SK-N-SH (cell line): ENCODE results near the gene PPP1R16B. TPM values are rescaled to one million over a fixed set of nuclear protein-coding genes. Genes with fewer than 3 reads are reported as not detected.

Source experiments
- CTCF ChIA-PET: fragments of 300-600, 350-600 bp; formaldehyde crosslinking; extraction: SDS; loops from one replicate; lab custom pipeline; 2021; lab: Yijun Ruan, JAX
- POLR2A ChIA-PET: fragments of 350-600 bp; sonication (Branson Sonifier 250); formaldehyde crosslinking; extraction: SDS; loops from one replicate; lab custom pipeline; 2020; ENCODE audit warnings: antibody characterized with exemption, inconsistent platforms; lab: Yijun Ruan, JAX
- DNase-seq: peaks from one replicate; pipeline ENCODE4 v3.0.0; 2012
- H2AFZ ChIP-seq: fragments of 200-600 bp; sonication (generic); 2 replicates; pipeline ENCODE4 v1.8.1; 2016; ENCODE audit warnings: antibody characterized with exemption, mild to moderate bottlenecking, low read depth
- H3F3A ChIP-seq: fragments of 200-600 bp; sonication (generic); replicated peaks from 2 replicates; pipeline ENCODE3; 2016; ENCODE audit warnings: antibody characterized with exemption, mild to moderate bottlenecking; ENCODE audit not compliant: insufficient read depth
- H3K27ac ChIP-seq, 2 experiments: fragments of 200-500 bp in 1 of 2; fragments of 200-600 bp in 1 of 2; sonication (Bioruptor generic) in 1 of 2; sonication (generic), shearing (Covaris generic) in 1 of 2; 2 replicates each; pipeline versions ENCODE4 v1.5.1 to v1.6.1; 2014 to 2016; ENCODE audit warnings: low read depth in 2 of 2, inconsistent platforms in 1 of 2, low read length in 1 of 2, mild to moderate bottlenecking in 1 of 2, mixed read lengths in 1 of 2
- H3K27me3 ChIP-seq: fragments of 200-600 bp; sonication (generic), shearing (Covaris generic); 2 replicates; pipeline ENCODE4 v1.6.1; 2016; ENCODE audit warnings: mixed run types; ENCODE audit not compliant: insufficient read depth
- H3K36me3 ChIP-seq, 2 experiments: fragments of 200-500 bp in 1 of 2; fragments of 200-600 bp in 1 of 2; sonication (Bioruptor generic) in 1 of 2; sonication (generic) in 1 of 2; replicated peaks in 1 of 2; 2 replicates each; pipeline versions ENCODE3 to v1.5.1; 2014 to 2016; ENCODE audit warnings: low read length in 1 of 2, mild to moderate bottlenecking in 1 of 2; ENCODE audit not compliant: insufficient read depth in 2 of 2, control insufficient read depth in 1 of 2
- H3K4me1 ChIP-seq, 2 experiments: fragments of 200-500 bp in 1 of 2; fragments of 200-600 bp in 1 of 2; sonication (Bioruptor generic) in 1 of 2; sonication (generic), shearing (Covaris generic) in 1 of 2; 2 replicates each; pipeline versions ENCODE4 v1.5.1 to v1.6.1; 2014 to 2016; ENCODE audit warnings: low read depth in 1 of 2, low read length in 1 of 2, mixed run types in 1 of 2; ENCODE audit not compliant: insufficient read depth in 2 of 2, control insufficient read depth in 1 of 2
- H3K4me2 ChIP-seq: fragments of 200-600 bp; sonication (generic), shearing (Covaris generic); 2 replicates; pipeline ENCODE4 v1.6.1; 2017; ENCODE audit warnings: mixed run types
- H3K4me3 ChIP-seq, 2 experiments: fragments of 200-500 bp in 1 of 2; fragments of 200-600 bp in 1 of 2; sonication (Bioruptor generic) in 1 of 2; sonication (generic), shearing (Covaris generic) in 1 of 2; 2 replicates each; pipeline versions ENCODE4 v1.5.1 to v1.8.1; 2014 to 2016; ENCODE audit warnings: low read depth in 2 of 2, inconsistent platforms in 1 of 2, low read length in 1 of 2, mild to moderate bottlenecking in 1 of 2, mixed read lengths in 1 of 2, moderate library complexity in 1 of 2
- H3K79me2 ChIP-seq: fragments of 200-600 bp; sonication (generic); 2 replicates; pipeline ENCODE4 v1.8.1; 2017; ENCODE audit warnings: mild to moderate bottlenecking; ENCODE audit not compliant: insufficient read depth
- H3K9ac ChIP-seq: fragments of 200-600 bp; sonication (generic); 2 replicates; pipeline ENCODE4 v1.6.1; 2017; ENCODE audit warnings: mixed run types
- H3K9me2 ChIP-seq: fragments of 200-600 bp; sonication (generic); 2 replicates; pipeline ENCODE4 v1.6.1; 2017; ENCODE audit warnings: mixed run types
- H3K9me3 ChIP-seq: fragments of 200-600 bp; sonication (generic); 2 replicates; pipeline ENCODE4 v1.6.1; 2017; ENCODE audit warnings: mixed run types, mild to moderate bottlenecking, moderate library complexity
- H4K20me1 ChIP-seq: fragments of 200-600 bp; sonication (generic); 2 replicates; pipeline ENCODE4 v1.6.1; 2017; ENCODE audit warnings: mild to moderate bottlenecking, mixed run types; ENCODE audit not compliant: insufficient read depth
- CHD2 ChIP-seq: fragments of 150-350 bp; IDR thresholded peaks from 2 replicates; pipeline ENCODE4 v1.6.1; 2018; ENCODE audit warnings: low read length; ENCODE audit not compliant: partially characterized antibody
- ELF1 ChIP-seq: IDR thresholded peaks from 2 replicates; pipeline ENCODE4 v1.4.0; 2012
- EZH2phosphoT487 ChIP-seq: fragments of 200-600 bp; sonication (generic); IDR thresholded peaks from 2 replicates; pipeline ENCODE4 v1.6.1; 2017; ENCODE audit warnings: low read depth, mixed run types, mild to moderate bottlenecking, antibody characterized with exemption, moderate library complexity, borderline replicate concordance
- FOSL2 ChIP-seq: IDR thresholded peaks from 2 replicates; pipeline ENCODE4 v1.4.0; 2012; ENCODE audit warnings: low read depth, mild to moderate bottlenecking, moderate library complexity, borderline replicate concordance
- FOXJ3 ChIP-seq: sonication (generic); formaldehyde crosslinking; IDR thresholded peaks from 2 replicates; pipeline ENCODE4 v1.5.1; 2020; ENCODE audit warnings: mild to moderate bottlenecking, missing genetic modification reagents
- GABPA ChIP-seq: IDR thresholded peaks from 2 replicates; pipeline ENCODE4 v1.4.0; 2012; ENCODE audit warnings: low read depth, mild to moderate bottlenecking
- GATA2 ChIP-seq: sonication (generic); formaldehyde crosslinking; IDR thresholded peaks from 2 replicates; pipeline ENCODE4 v1.5.0; 2020; ENCODE audit warnings: mild to moderate bottlenecking, missing genetic modification reagents
- IRF3 ChIP-seq: fragments of 150-350 bp; IDR thresholded peaks from 2 replicates; pipeline ENCODE4 v1.6.1; 2016; ENCODE audit warnings: mild to moderate bottlenecking, low read depth, low read length
- NRF1 ChIP-seq: IDR thresholded peaks from 2 replicates; pipeline ENCODE4 v1.6.1; 2012; ENCODE audit warnings: low read depth, mild to moderate bottlenecking, low read length
- PBX3 ChIP-seq: IDR thresholded peaks from 2 replicates; pipeline ENCODE4; 2012
- RCOR1 ChIP-seq: fragments of 150-350 bp; IDR thresholded peaks from 2 replicates; pipeline ENCODE4 v1.6.1; 2017; ENCODE audit warnings: antibody characterized with exemption, low read length
- REST ChIP-seq: IDR thresholded peaks from 2 replicates; pipeline ENCODE4 v1.6.1; 2012; ENCODE audit warnings: mild to moderate bottlenecking, low read depth, low read length, moderate library complexity
- RXRA ChIP-seq: IDR thresholded peaks from 2 replicates; pipeline ENCODE4 v1.4.0; 2012; ENCODE audit warnings: low read depth, mild to moderate bottlenecking, borderline replicate concordance
- SMC3 ChIP-seq: IDR thresholded peaks from 2 replicates; pipeline ENCODE4 v1.6.1; 2012; ENCODE audit warnings: low read depth, low read length, improper control_type of control experiment
- TCF12 ChIP-seq: IDR thresholded peaks from 2 replicates; pipeline ENCODE4 v1.4.0; 2012
- TEAD4 ChIP-seq: IDR thresholded peaks from 2 replicates; pipeline ENCODE4 v1.4.0; 2012; ENCODE audit warnings: mild to moderate bottlenecking, borderline replicate concordance; ENCODE audit not compliant: insufficient read depth
- USF1 ChIP-seq: IDR thresholded peaks from 2 replicates; pipeline ENCODE4 v1.4.0; 2012; ENCODE audit warnings: low read depth, borderline replicate concordance
- YY1 ChIP-seq: IDR thresholded peaks from 2 replicates; pipeline ENCODE4 v1.4.0; 2012; ENCODE audit warnings: low read depth, mild to moderate bottlenecking
- WGBS: methylation state at CpG from one replicate; pipeline ENCODE4 v1.1.6; 2017; ENCODE audit warnings: low lambda C conversion rate; 5-methylcytosine and 5-hydroxymethylcytosine counted together
- polyA plus RNA-seq, 3 experiments: library from polyadenylated mRNA; depleted of rRNA; stranded (reverse); fragments of >200 nt; gene quantifications; 2 replicates each; pipeline ENCODE4 v1.2.3, GENCODE V29; 2012

The PPP1R16B gene
- polyA plus RNA-seq, 1 of the 3 experiments (the other 2 are of a cell fraction), result 0.28 TPM

GRCh38 chr20:38818113-38819065, 12.9 kb downstream of the PPP1R16B start:
- H3K27ac ChIP-seq, result no peak overlapping the region; a peak in 1 of 4 replicates
- TF ChIP-seq TEAD4, result no peak
- no peak for TF ChIP-seq REST
- no peak for TF ChIP-seq EZH2phosphoT487
- no peak for TF ChIP-seq YY1
- TF ChIP-seq RCOR1, result no peak
- no peak for TF ChIP-seq CHD2
- no peak for TF ChIP-seq IRF3
- no peak for TF ChIP-seq GABPA
- TF ChIP-seq GATA2 (CRISPR knock-in tag), result no peak
- no peak for TF ChIP-seq SMC3
- TF ChIP-seq NRF1, result no peak
- no peak for TF ChIP-seq USF1
- TF ChIP-seq FOXJ3, result no peak
- TF ChIP-seq RXRA, result no peak
- no peak for TF ChIP-seq FOSL2
- no peak for TF ChIP-seq ELF1
- no peak for TF ChIP-seq PBX3
- TF ChIP-seq TCF12, result no peak
- ChIA-PET POLR2A (no interaction called here), CTCF (interaction anchor here (0.8 to 1.3 kb wide), 3 partner anchors 28 to 75 kb away, joined by 3 to 4 read pairs (median 3); no protein-coding TSS in a partner anchor)
- no peaks in the 10 kb centered on the region for H3K9me2 ChIP-seq
- H2AFZ ChIP-seq, result no peak overlapping the region
- no peaks in the 10 kb centered on the region for H4K20me1 ChIP-seq
- no peaks in the 10 kb centered on the region for H3K79me2 ChIP-seq
- H3K9ac ChIP-seq, result no peak overlapping the region
- no peaks in the 10 kb centered on the region for H3F3A ChIP-seq
- H3K4me2 ChIP-seq, result no peak overlapping the region
- H3K4me3 ChIP-seq, result no peak overlapping the region
- no peaks in the 10 kb centered on the region for H3K9me3 ChIP-seq
- DNase-seq, result no peak
- H3K4me1 ChIP-seq, result no peaks in the 10 kb centered on the region; a peak in 1 of 4 replicates
- H3K36me3 ChIP-seq, result no peaks in the 10 kb centered on the region
- 55% methylated on average over 9 of the region's 9 CpGs for WGBS
- H3K27me3 ChIP-seq, result no peaks in the 10 kb centered on the region
